Measurements from ENCODE around the gene LDLRAD3.
"Not testable (repeated sequence)": the region's sequence is repeated elsewhere in the genome, so short reads cannot be mapped to it uniquely, and the experiment has no call there.

LDLRAD3 gene

DNA sequence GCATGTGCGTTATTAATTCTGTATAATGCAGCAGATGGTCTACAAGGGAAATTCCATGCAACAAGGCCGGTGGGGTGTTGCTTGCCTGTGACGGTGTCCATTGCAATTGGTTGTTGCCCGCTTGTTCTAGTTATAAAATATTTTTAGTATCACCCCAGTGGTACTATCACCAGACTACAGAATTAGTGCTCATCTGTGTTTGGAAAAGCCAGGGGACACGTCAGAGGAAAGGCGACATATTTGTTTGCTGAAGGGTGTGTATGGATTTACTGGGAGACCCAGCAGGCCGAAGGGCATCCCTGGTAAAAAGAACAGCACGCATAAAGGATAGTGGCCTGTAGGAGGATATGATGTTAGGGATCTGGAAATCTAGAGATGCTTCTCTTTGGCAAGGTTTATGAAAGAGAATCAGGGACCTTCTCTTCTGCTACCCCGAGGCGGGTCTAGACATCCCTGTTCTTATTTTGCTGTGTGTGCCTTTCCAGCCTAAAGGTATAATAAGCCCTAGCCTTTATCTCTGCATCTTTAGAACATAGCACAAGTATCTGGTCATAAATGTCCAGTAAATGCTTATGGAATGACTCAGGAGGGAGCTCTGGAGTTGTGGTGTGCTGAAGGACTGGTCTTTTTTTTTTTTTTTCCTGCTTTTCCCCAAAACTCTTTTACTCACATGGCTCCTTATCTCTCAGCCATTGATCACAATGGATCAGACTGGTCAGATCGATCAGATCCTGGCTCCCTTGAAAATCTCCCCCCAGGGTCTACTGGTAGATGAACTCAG lies 90.9 kb downstream of the LDLRAD3 start:
- peaks cover 25% of the 10 kb centered on the region for H3K4me1 ChIP-seq (ENCODE audit: control insufficient read depth, insufficient read depth, low read length)
- H3K9me3 ChIP-seq (ENCODE audit: control insufficient read depth, insufficient read depth, low read length) = no peaks in the 10 kb centered on the region
- no peaks in the 10 kb centered on the region for H3K27me3 ChIP-seq (ENCODE audit: control insufficient read depth, insufficient read depth, low read length)
- H3K9ac ChIP-seq (ENCODE audit: low read depth, low read length) = no peak overlapping the region
- no peak overlapping the region for H3K4me3 ChIP-seq (ENCODE audit: low read depth, low read length)
- H3K27ac ChIP-seq (ENCODE audit: low read depth, low read length) = no peak overlapping the region
- 0 out of 2 replicates have a peak, but pooled peaks cover 3% of the 10 kb centered on the region for H3K36me3 ChIP-seq (ENCODE audit: control insufficient read depth, insufficient read depth, low read length)

DNA sequence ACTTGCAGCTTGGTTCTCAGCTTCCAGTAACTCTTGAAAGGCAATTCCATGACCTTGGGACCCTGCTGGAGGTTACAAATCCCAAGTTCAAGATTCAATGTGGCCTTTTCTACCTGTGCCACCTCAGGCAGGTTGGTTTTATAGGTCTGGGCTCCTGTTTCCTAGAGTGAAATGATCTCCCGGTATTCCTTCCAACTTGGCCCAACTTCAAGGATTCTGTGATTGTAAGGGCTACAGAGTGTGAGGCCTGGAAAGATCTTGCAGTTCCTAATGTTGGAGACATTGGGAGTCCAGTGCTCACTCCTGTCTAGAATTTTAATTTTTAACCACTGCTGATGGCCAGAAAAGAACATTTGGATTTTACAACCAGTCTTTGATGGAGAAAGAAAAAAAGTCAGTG lies 91.6 kb downstream of the LDLRAD3 start:
- Histone ChIP-seq H3K27me3 (ENCODE audit: control insufficient read depth, insufficient read depth, low read length) (no peaks in the 10 kb centered on the region), H3K27ac (ENCODE audit: low read depth, low read length) (no peak overlapping the region), H3K9me3 (ENCODE audit: control insufficient read depth, insufficient read depth, low read length) (no peaks in the 10 kb centered on the region), H3K4me3 (ENCODE audit: low read depth, low read length) (no peak overlapping the region), H3K4me1 (ENCODE audit: control insufficient read depth, insufficient read depth, low read length) (peaks cover 26% of the 10 kb centered on the region), H3K9ac (ENCODE audit: low read depth, low read length) (no peak overlapping the region), H3K36me3 (ENCODE audit: control insufficient read depth, insufficient read depth, low read length) (0 out of 2 replicates have a peak, but pooled peaks cover 3% of the 10 kb centered on the region)

DNA sequence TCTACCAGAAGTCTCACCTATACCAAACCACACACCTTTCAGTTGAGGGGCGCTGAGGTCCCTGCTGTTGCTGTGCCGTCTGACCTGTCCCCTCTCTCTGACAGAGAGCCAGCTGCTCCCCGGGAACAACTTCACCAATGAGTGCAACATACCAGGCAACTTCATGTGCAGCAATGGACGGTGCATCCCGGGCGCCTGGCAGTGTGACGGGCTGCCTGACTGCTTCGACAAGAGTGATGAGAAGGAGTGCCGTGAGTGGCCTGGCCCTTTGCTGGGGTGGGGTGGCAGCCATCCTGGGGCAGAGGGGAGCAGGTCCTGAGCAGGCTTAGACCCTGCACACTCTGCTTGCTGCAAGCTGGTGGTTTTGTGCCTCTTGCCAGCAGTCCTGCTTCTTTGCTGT lies 92.1 kb downstream of the LDLRAD3 start:
- H3K27me3 ChIP-seq (ENCODE audit: control insufficient read depth, insufficient read depth, low read length) = no peaks in the 10 kb centered on the region
- no peak overlapping the region for H3K4me3 ChIP-seq (ENCODE audit: low read depth, low read length)
- peaks cover 23% of the 10 kb centered on the region for H3K4me1 ChIP-seq (ENCODE audit: control insufficient read depth, insufficient read depth, low read length)
- no peak overlapping the region for H3K9ac ChIP-seq (ENCODE audit: low read depth, low read length)
- no peaks in the 10 kb centered on the region for H3K9me3 ChIP-seq (ENCODE audit: control insufficient read depth, insufficient read depth, low read length)
- 0 out of 2 replicates have a peak, but pooled peaks cover 3% of the 10 kb centered on the region for H3K36me3 ChIP-seq (ENCODE audit: control insufficient read depth, insufficient read depth, low read length)
- H3K27ac ChIP-seq (ENCODE audit: low read depth, low read length) = no peak overlapping the region

- H3K9ac ChIP-seq (ENCODE audit: low read depth, low read length) = no peak overlapping the region
- no peaks in the 10 kb centered on the region for H3K9me3 ChIP-seq (ENCODE audit: control insufficient read depth, insufficient read depth, low read length)
- 0 out of 2 replicates have a peak, but pooled peaks cover 3% of the 10 kb centered on the region for H3K36me3 ChIP-seq (ENCODE audit: control insufficient read depth, insufficient read depth, low read length)
- H3K4me3 ChIP-seq (ENCODE audit: low read depth, low read length) = no peak overlapping the region
- H3K4me1 ChIP-seq (ENCODE audit: control insufficient read depth, insufficient read depth, low read length) = peaks cover 28% of the 10 kb centered on the region
- H3K27me3 ChIP-seq (ENCODE audit: control insufficient read depth, insufficient read depth, low read length) = no peaks in the 10 kb centered on the region
- H3K27ac ChIP-seq (ENCODE audit: low read depth, low read length) = no peak overlapping the region
Measured at GRCh38 chr11:36037031-36037430, 93.2 kb downstream of the LDLRAD3 start.

GRCh38 chr11:36038541-36038940 lies 94.7 kb downstream of the LDLRAD3 start:
- Histone ChIP-seq H3K9me3 (ENCODE audit: control insufficient read depth, insufficient read depth, low read length) (no peaks in the 10 kb centered on the region), H3K9ac (ENCODE audit: low read depth, low read length) (no peak overlapping the region), H3K27ac (ENCODE audit: low read depth, low read length) (no peak overlapping the region), H3K4me3 (ENCODE audit: low read depth, low read length) (no peak overlapping the region), H3K27me3 (ENCODE audit: control insufficient read depth, insufficient read depth, low read length) (no peaks in the 10 kb centered on the region), H3K36me3 (ENCODE audit: control insufficient read depth, insufficient read depth, low read length) (0 out of 2 replicates have a peak, but pooled peaks cover 3% of the 10 kb centered on the region), H3K4me1 (ENCODE audit: control insufficient read depth, insufficient read depth, low read length) (peaks cover 22% of the 10 kb centered on the region)

GRCh38 chr11:36039471-36039870 lies 95.6 kb downstream of the LDLRAD3 start:
- no peak overlapping the region for H3K9ac ChIP-seq (ENCODE audit: low read depth, low read length)
- peaks cover 13% of the 10 kb centered on the region; the same call in 1 of the 2 replicates for H3K4me1 ChIP-seq (ENCODE audit: control insufficient read depth, insufficient read depth, low read length)
- H3K27me3 ChIP-seq (ENCODE audit: control insufficient read depth, insufficient read depth, low read length) = no peaks in the 10 kb centered on the region
- H3K9me3 ChIP-seq (ENCODE audit: control insufficient read depth, insufficient read depth, low read length) = no peaks in the 10 kb centered on the region
- 0 out of 2 replicates have a peak, but pooled peaks cover 3% of the 10 kb centered on the region for H3K36me3 ChIP-seq (ENCODE audit: control insufficient read depth, insufficient read depth, low read length)
- H3K4me3 ChIP-seq (ENCODE audit: low read depth, low read length) = no peak overlapping the region
- no peak overlapping the region for H3K27ac ChIP-seq (ENCODE audit: low read depth, low read length)

DNA sequence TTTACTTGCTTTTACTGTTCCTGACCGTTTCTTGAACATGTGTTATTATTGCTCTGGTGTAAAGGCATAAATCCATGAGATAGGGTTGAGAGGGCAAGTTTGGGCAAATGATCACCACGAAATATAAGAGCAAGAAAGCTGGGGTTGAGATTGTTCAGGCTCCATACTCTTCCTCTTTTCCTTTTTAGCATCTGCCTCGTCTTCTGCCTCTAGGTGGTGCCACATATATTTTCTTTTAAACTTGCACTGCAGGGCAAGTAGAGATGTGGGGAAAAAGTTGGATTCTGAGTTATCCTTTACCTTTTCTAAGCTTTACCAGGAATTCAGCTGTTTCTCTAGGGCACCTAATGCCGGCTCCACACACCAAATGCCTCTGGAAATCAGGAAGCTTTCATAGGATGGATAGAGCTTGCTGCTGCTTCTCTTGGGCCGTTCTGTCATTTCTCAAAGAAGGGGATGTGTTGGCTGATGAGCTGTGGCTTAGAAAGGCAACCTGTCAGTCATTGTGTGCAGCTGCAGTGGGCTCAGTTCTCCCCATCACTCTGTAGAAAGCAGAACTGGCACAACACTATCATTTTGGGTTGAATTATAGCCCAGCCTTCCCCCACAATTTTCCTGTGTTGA lies 98.2 kb downstream of the LDLRAD3 start:
- H3K27me3 ChIP-seq (ENCODE audit: control insufficient read depth, insufficient read depth, low read length) = no peaks in the 10 kb centered on the region
- no peaks in the 10 kb centered on the region for H3K9me3 ChIP-seq (ENCODE audit: control insufficient read depth, insufficient read depth, low read length)
- H3K4me1 ChIP-seq (ENCODE audit: control insufficient read depth, insufficient read depth, low read length) = peaks cover 10% of the 10 kb centered on the region; the same call in 1 of the 2 replicates
- no peaks in the 10 kb centered on the region for H3K36me3 ChIP-seq (ENCODE audit: control insufficient read depth, insufficient read depth, low read length)
- H3K9ac ChIP-seq (ENCODE audit: low read depth, low read length) = no peak overlapping the region
- H3K4me3 ChIP-seq (ENCODE audit: low read depth, low read length) = no peak overlapping the region
- no peak overlapping the region for H3K27ac ChIP-seq (ENCODE audit: low read depth, low read length)

GRCh38 chr11:36044636-36045035 lies 100.8 kb downstream of the LDLRAD3 start:
- Histone ChIP-seq H3K9ac (ENCODE audit: low read depth, low read length) (no peak overlapping the region), H3K27me3 (ENCODE audit: control insufficient read depth, insufficient read depth, low read length) (no peaks in the 10 kb centered on the region), H3K9me3 (ENCODE audit: control insufficient read depth, insufficient read depth, low read length) (no peaks in the 10 kb centered on the region), H3K27ac (ENCODE audit: low read depth, low read length) (no peak overlapping the region), H3K4me1 (ENCODE audit: control insufficient read depth, insufficient read depth, low read length) (peaks cover 20% of the 10 kb centered on the region), H3K36me3 (ENCODE audit: control insufficient read depth, insufficient read depth, low read length) (no peaks in the 10 kb centered on the region), H3K4me3 (ENCODE audit: low read depth, low read length) (no peak overlapping the region)

DNA sequence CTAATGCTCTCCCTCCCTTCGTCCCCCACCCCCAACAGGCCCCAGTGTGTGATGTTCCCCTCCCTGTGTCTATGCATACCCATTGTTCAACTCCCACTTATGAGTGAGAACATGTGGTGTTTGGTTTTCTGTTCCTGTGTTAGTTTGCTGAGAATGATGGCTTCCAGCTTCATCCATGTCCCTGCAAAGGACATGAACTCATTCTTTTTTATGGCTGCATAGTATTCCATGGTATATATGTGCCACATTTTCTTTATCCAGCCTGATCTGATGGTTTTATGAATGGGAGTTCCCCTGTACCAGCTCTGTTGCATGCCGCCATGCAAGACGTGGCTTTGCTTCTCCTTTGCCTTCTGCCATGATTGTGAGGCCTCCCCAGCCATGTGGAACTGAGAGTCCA lies 102.1 kb downstream of the LDLRAD3 start:
- peaks cover 23% of the 10 kb centered on the region for H3K4me1 ChIP-seq (ENCODE audit: control insufficient read depth, insufficient read depth, low read length)
- H3K9ac ChIP-seq (ENCODE audit: low read depth, low read length); H3K27me3 ChIP-seq (ENCODE audit: control insufficient read depth, insufficient read depth, low read length); H3K27ac ChIP-seq (ENCODE audit: low read depth, low read length); H3K4me3 ChIP-seq (ENCODE audit: low read depth, low read length); H3K9me3 ChIP-seq (ENCODE audit: control insufficient read depth, insufficient read depth, low read length); H3K36me3 ChIP-seq (ENCODE audit: control insufficient read depth, insufficient read depth, low read length): not testable (repeated sequence)

- Histone ChIP-seq H3K36me3 (ENCODE audit: control insufficient read depth, insufficient read depth, low read length) (no peaks in the 10 kb centered on the region), H3K4me1 (ENCODE audit: control insufficient read depth, insufficient read depth, low read length) (peaks cover 27% of the 10 kb centered on the region), H3K9ac (ENCODE audit: low read depth, low read length) (no peak overlapping the region), H3K27ac (ENCODE audit: low read depth, low read length) (no peak overlapping the region), H3K27me3 (ENCODE audit: control insufficient read depth, insufficient read depth, low read length) (no peaks in the 10 kb centered on the region), H3K9me3 (ENCODE audit: control insufficient read depth, insufficient read depth, low read length) (no peaks in the 10 kb centered on the region), H3K4me3 (ENCODE audit: low read depth, low read length) (no peak overlapping the region)
Measured at GRCh38 chr11:36046932-36047331, 103.1 kb downstream of the LDLRAD3 start.

GRCh38 chr11:36047344-36047743 lies 103.5 kb downstream of the LDLRAD3 start:
- Histone ChIP-seq H3K4me1 (ENCODE audit: control insufficient read depth, insufficient read depth, low read length) (peaks cover 31% of the 10 kb centered on the region), H3K9me3 (ENCODE audit: control insufficient read depth, insufficient read depth, low read length) (no peaks in the 10 kb centered on the region), H3K27ac (ENCODE audit: low read depth, low read length) (no peak overlapping the region), H3K36me3 (ENCODE audit: control insufficient read depth, insufficient read depth, low read length) (no peaks in the 10 kb centered on the region), H3K27me3 (ENCODE audit: control insufficient read depth, insufficient read depth, low read length) (no peaks in the 10 kb centered on the region), H3K4me3 (ENCODE audit: low read depth, low read length) (no peak overlapping the region), H3K9ac (ENCODE audit: low read depth, low read length) (no peak overlapping the region)
